HEK293 (cell line): ENCODE results near the gene TM7SF2.

Experiments
- SETDB1 ChIP-seq: IDR thresholded peaks from one replicate; pipeline ENCODE4 v1.6.1; 2017; ENCODE audit warnings: mild to moderate bottlenecking, low read length, moderate library complexity, mixed read lengths; ENCODE audit not compliant: insufficient read length
- TCF7L2 ChIP-seq: IDR thresholded peaks from 2 replicates; pipeline ENCODE4 v1.6.1; 2011; ENCODE audit warnings: low read depth, mild to moderate bottlenecking, inconsistent platforms, low read length, moderate library complexity, borderline replicate concordance
- ZBTB17 ChIP-seq: fragments of 450-650 bp; formaldehyde crosslinking; IDR thresholded peaks from 2 replicates; pipeline ENCODE4 v1.5.1; 2016; ENCODE audit warnings: missing biosample characterization, missing genetic modification characterization
- ZNF19 ChIP-seq: fragments of 450-650 bp; formaldehyde crosslinking; IDR thresholded peaks from 2 replicates; pipeline ENCODE4; 2016; ENCODE audit warnings: missing biosample characterization, missing genetic modification characterization, low read depth
- ZNF2 ChIP-seq: fragments of 450-650 bp; formaldehyde crosslinking; IDR thresholded peaks from 2 replicates; pipeline ENCODE4 v1.5.1; 2016; ENCODE audit warnings: missing biosample characterization, missing genetic modification characterization
- ZNF311 ChIP-seq: fragments of 450-650 bp; formaldehyde crosslinking; IDR thresholded peaks from 2 replicates; pipeline ENCODE4 v1.5.1; 2017; ENCODE audit warnings: missing biosample characterization, missing genetic modification characterization, borderline replicate concordance
- ZNF501 ChIP-seq: fragments of 450-650 bp; formaldehyde crosslinking; IDR thresholded peaks from 2 replicates; pipeline ENCODE4 v1.5.1; 2016; ENCODE audit warnings: missing biosample characterization, missing genetic modification characterization
- ZNF530 ChIP-seq: fragments of 450-650 bp; formaldehyde crosslinking; IDR thresholded peaks from 2 replicates; pipeline ENCODE4 v1.5.1; 2016; ENCODE audit warnings: low read depth, missing biosample characterization, missing genetic modification characterization
- ZNF555 ChIP-seq: fragments of 450-650 bp; formaldehyde crosslinking; conservative IDR thresholded peaks from 2 replicates; pipeline ENCODE4 v1.5.1; 2017; ENCODE audit warnings: missing biosample characterization, mild to moderate bottlenecking, missing genetic modification characterization, inconsistent platforms
- ZNF660 ChIP-seq: fragments of 450-650 bp; IDR thresholded peaks from 2 replicates; pipeline ENCODE4 v1.5.1; 2018; ENCODE audit warnings: missing biosample characterization, mild to moderate bottlenecking, missing genetic modification characterization
- ZNF776 ChIP-seq: fragments of 450-650 bp; formaldehyde crosslinking; IDR thresholded peaks from 2 replicates; pipeline ENCODE4 v1.5.0; 2017; ENCODE audit warnings: missing biosample characterization, missing genetic modification characterization, borderline replicate concordance
- TF ChIP-seq, protein P1 (sequence below): fragments of 450-650 bp; formaldehyde crosslinking; IDR thresholded peaks from 2 replicates; pipeline ENCODE4 v1.5.1; 2016; ENCODE audit warnings: missing biosample characterization, missing genetic modification characterization
- TF ChIP-seq, protein P2 (sequence below): fragments of 450-650 bp; formaldehyde crosslinking; IDR thresholded peaks from 2 replicates; pipeline ENCODE4 v1.5.1; 2016; ENCODE audit warnings: missing biosample characterization, missing genetic modification characterization
- TF ChIP-seq, protein P3 (sequence below): fragments of 450-650 bp; formaldehyde crosslinking; IDR thresholded peaks from 2 replicates; pipeline ENCODE4 v1.5.1; 2016; ENCODE audit warnings: missing biosample characterization, missing genetic modification characterization

DNA sequence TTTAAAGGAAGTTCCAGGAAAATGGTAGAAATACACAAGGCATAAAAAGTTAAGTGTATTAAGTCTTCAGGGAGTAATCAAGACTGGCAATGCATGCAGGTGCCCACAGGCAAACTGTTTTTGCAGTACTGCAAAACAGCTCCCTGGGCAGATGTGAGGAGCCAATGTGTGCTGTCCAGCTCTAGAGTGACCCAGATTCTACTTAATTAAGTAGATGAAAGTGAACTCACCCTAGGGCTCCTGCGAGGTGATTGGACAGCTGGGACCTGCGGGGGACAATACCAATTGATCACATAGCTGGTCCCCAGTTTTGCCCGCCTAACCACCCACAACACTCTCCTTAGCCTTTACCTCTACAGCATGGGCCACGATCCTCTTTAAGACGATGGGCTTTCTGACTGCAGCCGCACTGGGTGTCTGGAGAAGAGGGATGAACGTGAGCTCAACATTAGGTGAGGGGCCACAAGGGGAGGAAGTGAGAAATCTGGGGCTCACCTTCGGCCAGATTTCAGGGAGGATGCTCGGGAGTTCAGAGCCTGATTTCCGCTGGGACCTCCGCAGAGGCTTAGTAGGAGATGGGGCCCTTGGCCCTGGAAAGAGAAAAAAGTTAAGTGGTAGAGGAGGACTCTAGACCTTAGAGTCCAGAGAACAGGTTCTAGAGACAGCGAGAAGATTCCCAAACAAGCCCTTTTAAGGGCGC is 28.4 kb upstream of the TM7SF2 start:
- TF ChIP-seq, protein P1, sequence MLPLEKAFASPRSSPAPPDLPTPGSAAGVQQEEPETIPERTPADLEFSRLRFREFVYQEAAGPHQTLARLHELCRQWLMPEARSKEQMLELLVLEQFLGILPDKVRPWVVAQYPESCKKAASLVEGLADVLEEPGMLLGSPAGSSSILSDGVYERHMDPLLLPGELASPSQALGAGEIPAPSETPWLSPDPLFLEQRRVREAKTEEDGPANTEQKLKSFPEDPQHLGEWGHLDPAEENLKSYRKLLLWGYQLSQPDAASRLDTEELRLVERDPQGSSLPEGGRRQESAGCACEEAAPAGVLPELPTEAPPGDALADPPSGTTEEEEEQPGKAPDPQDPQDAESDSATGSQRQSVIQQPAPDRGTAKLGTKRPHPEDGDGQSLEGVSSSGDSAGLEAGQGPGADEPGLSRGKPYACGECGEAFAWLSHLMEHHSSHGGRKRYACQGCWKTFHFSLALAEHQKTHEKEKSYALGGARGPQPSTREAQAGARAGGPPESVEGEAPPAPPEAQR (tag by site-specific recombination) = no peak
- TF ChIP-seq ZNF660 (tag by site-specific recombination) = no peak
- TF ChIP-seq ZNF555 (tag by site-specific recombination) = no peak
- TF ChIP-seq, protein P2, sequence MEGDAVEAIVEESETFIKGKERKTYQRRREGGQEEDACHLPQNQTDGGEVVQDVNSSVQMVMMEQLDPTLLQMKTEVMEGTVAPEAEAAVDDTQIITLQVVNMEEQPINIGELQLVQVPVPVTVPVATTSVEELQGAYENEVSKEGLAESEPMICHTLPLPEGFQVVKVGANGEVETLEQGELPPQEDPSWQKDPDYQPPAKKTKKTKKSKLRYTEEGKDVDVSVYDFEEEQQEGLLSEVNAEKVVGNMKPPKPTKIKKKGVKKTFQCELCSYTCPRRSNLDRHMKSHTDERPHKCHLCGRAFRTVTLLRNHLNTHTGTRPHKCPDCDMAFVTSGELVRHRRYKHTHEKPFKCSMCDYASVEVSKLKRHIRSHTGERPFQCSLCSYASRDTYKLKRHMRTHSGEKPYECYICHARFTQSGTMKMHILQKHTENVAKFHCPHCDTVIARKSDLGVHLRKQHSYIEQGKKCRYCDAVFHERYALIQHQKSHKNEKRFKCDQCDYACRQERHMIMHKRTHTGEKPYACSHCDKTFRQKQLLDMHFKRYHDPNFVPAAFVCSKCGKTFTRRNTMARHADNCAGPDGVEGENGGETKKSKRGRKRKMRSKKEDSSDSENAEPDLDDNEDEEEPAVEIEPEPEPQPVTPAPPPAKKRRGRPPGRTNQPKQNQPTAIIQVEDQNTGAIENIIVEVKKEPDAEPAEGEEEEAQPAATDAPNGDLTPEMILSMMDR = no peak
- TF ChIP-seq ZBTB17 (tag by site-specific recombination) = no peak
- TF ChIP-seq ZNF19 (tag by site-specific recombination) = no peak
- no peak for TF ChIP-seq ZNF776 (tag by site-specific recombination)
- no peak for TF ChIP-seq ZNF311 (tag by site-specific recombination)
- no peak for TF ChIP-seq ZNF501 (tag by site-specific recombination)
- TF ChIP-seq, protein P3, sequence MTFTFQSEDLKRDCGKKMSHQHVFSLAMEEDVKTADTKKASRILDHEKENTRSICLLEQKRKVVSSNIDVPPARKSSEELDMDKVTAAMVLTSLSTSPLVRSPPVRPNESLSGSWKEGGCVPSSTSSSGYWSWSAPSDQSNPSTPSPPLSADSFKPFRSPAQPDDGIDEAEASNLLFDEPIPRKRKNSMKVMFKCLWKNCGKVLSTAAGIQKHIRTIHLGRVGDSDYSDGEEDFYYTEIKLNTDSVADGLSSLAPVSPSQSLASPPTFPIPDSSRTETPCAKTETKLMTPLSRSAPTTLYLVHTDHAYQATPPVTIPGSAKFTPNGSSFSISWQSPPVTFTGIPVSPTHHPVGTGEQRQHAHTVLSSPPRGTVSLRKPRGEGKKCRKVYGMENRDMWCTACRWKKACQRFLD (tag by site-specific recombination) = no peak
- TF ChIP-seq SETDB1 = no peak
- no peak for TF ChIP-seq ZNF530 (tag by site-specific recombination)
- no peak for TF ChIP-seq ZNF2
- no peak for TF ChIP-seq TCF7L2
